Nucleus accumbens (tissue), 56 donors: Measurements from ENCODE around the gene BAIAP2L2.

ENCODE experiments used
- DNase-seq, 56 donors: peaks; one replicate each; lab custom pipeline; 2025; lab: John Stamatoyannopoulos, UW

Gene BAIAP2L2

GRCh38 chr22:38109371-38110001 is 998 bp downstream of the BAIAP2L2 start:
- DNase-seq: no peak

DNA sequence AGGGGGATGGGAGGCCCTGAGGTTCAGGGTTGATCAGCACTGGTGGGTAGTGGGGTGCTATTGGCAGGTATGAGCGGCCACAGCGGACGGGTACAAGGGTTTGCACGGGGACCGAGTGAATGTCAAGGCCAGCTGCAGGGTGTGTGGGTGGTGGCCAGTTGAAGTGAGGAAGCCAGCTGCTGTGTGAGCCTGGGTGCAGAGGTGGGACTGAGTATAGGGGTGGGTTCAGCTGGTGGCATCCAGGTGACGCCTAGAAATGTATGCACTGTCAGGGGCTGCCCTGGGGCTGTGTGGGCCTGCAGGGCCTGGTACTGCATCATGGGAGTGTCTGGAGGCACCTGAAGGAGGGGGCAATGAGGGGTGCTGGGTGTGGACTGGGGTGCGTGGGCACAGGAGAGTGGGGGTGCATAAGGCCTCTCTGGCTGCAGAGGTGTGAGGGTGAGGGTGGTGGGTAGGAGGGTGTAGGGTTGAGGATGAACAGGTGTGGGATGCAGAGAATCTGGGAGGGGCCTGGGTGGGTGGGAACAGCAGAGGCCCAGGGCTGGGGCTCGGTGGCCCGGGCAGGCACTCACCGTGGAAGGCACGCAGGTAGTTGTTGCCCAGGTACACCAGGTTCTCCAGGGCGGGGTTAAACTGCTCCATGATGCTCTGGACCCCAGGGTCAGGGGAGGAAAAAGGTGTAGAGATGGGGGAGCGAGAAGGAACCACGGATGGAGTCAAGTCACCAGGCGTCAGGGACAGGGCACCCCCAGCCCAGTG is 1.7 kb downstream of the BAIAP2L2 start:
- DNase-seq: no peak

GRCh38 chr22:38107692-38108515 is 2.6 kb downstream of the BAIAP2L2 start:
- DNase-seq: no peak

DNA sequence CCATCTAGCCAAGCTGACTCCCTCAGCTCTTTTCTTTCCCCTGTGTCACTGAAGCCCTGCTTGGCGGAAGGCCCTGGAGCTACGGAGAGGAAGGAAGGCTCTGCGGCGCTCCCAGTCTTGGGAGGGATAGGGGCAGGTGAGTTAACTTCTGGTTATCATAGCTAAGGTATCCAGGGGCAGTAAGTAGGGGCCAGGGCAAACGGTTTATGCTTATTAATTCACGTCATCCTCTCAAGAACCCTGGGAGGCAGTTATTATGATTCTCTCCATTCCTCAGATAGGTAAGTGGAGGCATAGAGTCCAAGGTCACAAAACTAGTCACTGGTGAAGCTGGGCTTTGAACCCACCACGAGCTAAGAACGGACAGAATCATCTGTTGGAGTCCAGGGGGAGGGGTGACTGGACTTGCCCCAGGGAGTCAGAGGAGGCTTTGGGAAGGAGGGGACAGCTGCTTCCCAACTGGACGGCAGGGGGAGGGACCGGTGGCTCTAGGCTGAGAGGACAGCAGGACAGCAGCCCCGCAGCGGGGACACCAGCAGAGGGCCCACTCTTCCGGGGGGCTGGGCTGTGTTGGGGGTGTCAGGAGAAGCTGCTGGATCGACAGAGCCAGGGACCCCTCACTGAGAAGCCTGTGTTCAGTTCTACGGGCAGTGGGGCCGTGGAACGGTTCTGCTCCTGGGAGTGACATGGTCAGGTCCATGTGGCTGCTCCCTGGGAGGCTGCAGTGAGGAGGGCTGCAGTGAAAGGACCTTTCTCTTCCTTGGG is 3.5 kb downstream of the BAIAP2L2 start:
- no peak for DNase-seq

DNA sequence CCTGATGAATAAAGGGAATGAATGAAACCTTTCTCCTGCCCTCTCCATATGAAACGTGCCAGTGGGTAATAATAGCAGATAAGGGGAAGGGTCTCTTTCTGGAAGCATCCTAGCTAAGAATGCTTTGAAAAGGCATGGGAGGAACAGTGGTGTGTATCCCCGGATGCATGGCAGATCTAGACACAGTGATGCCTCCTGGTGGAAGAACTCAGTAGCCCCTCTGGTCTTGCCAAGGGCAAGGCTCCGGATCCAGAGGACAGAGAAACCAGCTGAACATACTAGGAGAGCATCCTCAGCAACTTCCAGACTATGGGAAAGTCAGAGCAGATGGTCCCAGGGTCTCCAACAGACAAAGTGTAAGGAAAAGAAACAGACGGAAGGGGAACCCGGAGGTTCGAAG is 6.4 kb downstream of the BAIAP2L2 start:
- no peak for DNase-seq

DNA sequence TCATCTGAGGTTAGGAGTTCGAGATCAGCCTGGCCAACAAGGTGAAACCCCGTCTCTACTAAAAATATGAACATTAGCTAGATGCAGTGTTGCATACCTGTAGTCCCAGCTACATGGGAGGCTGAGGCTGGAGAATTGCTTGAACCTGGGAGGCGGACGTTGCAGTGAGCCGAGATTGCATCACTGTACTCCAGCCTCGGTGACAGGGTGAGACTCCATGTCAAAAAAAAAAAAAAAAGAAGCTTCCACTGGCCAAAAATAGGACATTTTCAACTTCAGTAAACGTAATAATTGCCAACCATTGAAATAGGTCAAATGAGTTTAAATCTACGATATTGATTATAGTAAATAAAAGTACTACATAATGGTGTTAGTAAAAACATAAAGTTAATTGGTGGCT is 6.8 kb downstream of the BAIAP2L2 start:
- DNase-seq: no peak

- DNase-seq: no peak
Measured at GRCh38 chr22:38098410-38099249, 11.9 kb downstream of the BAIAP2L2 start.

DNA sequence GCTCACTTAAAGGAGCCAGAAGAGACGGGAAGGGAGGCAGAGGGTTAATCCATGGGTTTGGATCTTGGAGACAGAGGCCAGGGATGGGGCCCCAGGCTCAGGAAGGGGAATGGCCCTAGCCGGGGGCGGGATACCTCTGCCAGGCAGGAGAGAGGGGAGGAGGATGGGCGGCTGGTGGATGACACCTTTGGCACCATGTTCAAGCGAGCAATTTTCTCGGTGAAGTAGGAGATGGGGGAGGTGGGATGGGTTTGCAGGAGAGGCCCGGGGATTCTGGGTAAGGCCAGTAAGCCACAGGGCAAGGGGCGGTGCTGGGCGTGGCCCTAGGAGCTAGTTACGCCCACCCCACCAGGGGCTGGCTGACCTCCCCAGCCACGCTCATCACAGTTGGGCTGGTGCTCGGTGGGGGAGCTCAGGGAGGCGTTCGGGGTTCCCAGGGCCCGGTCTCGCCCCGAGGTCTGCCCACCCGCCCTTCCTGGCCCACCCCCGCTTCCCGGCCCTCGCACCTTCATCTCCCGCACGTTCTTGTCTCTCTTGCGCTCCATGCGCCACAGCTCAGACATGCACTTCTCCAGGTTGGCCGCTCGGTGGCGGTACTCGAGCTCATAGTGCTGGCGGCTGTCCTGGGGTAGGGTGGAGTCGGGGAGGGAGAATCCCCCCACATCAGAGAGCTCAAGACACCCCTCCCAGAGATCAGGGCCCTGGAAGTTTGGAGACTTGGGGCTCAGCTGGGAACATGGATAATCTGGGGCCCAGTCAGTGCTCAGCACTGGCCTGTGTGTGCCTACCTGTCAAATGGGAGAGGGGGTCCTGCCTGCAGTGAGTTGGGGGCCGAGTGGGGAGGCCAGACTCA is 12.7 kb downstream of the BAIAP2L2 start:
- no peak for DNase-seq

DNA sequence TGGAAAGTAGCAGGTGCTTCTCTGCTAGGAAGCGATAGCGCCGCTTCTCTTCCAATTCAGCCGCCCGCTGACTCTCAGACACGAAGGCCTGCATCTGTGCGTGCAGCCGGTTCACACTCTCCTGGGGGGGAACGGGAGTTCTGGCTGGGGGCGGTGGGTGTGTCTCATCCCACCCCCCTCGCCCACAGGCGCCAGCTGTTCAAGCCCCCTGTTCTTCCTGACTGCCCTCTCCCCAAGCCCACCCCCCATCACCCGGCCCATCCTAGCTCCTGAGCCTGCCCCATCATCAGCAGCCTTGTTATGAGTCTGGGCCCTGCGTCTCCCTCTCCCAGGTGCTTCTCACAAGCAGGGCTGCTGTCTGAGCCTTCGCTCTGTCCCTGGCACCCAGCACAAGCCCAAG is 13.4 kb downstream of the BAIAP2L2 start:
- DNase-seq: no peak

GRCh38 chr22:38089474-38089851 is 21.0 kb downstream of the BAIAP2L2 start:
- no peak for DNase-seq

DNA sequence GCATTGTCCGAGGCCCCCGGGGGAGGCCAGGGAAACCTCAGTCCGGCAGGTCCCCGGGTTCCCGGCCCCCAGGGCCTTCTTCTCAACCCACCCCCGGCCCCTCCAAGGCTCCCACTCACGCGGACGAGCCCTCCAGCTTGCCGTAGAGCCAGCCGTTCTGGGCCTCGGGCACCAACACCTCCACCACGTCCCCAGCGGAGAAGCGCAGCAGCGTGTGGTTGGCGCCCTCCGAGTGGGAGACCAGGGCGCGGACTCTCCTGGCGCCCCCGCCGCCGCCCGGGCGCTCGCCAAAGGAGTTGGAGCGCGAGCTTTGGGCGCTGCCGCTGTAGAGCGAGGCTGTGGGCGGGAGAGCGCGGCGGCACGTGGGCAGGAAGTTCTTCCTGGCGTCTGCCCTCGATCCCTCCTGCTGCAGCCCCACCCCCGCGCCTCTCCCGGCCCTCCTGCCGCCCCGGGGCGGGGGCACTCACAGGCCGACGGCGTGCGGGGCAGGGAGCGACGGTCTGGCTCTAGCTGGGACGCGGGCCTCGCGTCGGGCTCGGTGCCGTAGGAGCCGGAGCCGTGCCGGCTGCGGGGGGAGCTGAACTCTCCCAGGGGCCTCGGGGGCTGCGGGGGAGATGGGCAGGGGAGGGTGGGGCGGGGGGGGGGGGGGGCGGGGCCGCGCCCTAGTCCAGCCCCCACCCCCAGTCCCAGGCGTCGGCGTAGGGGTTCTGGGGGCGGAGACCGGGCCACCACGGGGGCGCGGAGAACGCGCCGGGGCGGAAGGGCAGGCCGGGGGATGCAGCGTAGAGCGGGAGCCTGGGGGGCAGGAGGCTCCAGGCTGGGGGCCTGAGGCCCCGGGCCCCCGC is 21.6 kb downstream of the BAIAP2L2 start:
- peak in 1 of 56 donors; percentile 47 for DNase-seq

DNA sequence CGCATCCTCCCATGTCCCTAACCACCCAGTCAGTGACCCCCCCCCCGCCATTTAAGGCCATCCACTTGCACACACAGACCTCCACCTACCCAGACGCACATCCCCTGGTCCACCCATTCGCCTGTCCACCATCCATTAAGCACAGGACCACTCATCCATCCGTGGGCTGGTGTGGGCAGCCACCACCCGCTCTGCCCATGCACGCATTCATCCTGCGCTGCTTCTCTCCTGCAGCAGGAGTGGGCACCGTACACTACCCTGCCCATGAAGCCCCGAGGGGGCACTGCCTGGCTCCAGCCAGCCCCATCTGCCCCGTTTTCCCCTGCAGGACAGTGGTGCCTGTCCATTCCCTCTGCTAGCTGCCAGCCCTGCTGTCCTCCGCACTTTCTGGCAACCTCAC is 22.6 kb downstream of the BAIAP2L2 start:
- no peak for DNase-seq

DNA sequence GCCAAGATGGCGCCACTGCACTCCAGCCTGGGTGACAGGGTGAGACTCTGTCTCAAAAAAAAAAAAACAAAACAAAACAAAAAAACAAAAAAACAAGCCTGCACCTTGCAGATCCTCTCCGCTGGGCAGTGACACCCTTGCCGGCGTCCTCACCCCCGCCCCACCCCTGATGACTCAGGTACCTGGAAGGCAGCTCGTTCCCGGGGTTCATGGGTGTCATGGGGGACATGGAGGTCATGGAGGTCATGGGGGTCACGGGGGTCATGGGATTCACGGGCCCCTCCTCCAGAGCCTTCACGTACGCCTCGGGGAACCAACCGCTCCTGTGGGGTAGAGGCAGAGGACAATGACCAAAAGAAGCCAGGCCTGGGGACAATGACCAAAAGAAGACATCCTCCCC is 23.5 kb downstream of the BAIAP2L2 start:
- no peak for DNase-seq

GRCh38 chr22:38086001-38086845 is 24.3 kb downstream of the BAIAP2L2 start:
- DNase-seq: no peak

- no peak for DNase-seq
Measured at GRCh38 chr22:38085501-38085900, 25.0 kb downstream of the BAIAP2L2 start.

DNA sequence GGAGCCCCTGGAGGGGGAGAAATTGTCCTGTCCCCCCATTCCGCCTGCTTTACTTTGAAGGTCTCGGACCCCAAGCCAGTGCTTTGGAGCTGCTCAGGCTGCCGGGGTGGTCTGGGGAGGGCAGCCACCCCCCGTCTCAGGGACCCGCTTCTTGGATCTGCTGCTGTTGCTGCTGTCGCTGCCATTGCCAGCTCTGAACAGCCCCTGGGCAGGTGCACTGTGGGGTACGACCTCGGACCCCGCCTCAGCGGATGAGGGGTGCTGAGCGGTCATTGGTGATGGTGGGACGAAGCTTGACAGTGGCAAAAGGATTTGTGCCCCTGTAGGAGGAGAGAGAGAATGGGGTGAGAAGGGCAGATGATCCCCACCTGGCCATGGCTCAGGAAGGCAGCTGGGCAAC is 25.4 kb downstream of the BAIAP2L2 start:
- no peak for DNase-seq
